Body of pancreas (tissue), 4 donors: ENCODE data around the gene PTH2R.

ENCODE experiments used
- POLR2A ChIP-seq, 3 donors: fragments of 450-650 bp; IDR thresholded peaks; one replicate each; pipeline ENCODE4 v1.6.1; 2016; ENCODE audit warnings: antibody characterized with exemption in 3 of 3, mild to moderate bottlenecking in 2 of 3
- TF ChIP-seq, protein P1 (sequence below), 7 experiments: fragments of 450-650 bp in 4 of 7; fragments of 200-600 bp in 3 of 7; sonication (generic) in 3 of 7; IDR thresholded peaks; one replicate each; pipeline ENCODE4 v1.5.1; 2016 to 2019; ENCODE audit warnings: antibody characterized with exemption in 7 of 7

DNA sequence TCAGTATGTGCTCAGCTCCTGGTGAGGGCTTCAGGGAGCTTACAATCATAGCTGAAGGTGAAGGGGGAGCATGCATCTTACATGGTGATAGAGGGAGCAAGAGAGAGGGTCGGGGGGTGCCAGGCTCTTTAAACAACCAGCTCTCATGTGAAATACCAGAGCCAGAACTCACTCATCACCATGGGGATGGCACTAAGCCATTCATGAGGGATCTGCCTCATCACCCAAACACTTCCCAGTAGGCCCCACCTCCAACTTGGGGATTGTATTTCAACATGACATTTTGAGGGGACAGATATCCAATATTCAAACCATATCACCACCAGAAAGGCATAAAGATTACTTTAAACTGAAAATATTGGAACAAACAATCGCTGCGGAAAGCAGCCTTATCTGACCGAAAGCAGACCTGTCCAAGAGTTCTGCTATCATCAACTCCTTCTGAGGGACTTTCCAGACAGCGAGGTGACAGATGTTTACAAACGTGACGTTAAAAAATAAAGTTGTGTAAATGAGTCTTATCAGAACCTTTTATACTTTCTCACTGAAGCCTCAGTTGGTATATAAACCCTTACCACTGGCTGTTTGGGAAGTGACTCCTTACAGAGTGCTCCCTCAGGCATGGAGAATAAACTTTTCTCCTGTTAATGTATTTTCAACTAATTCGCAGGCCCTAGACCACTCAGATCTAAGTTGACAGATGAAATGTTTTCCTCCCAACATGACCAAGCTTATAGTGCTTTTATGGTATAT, 35.5 kb upstream of the PTH2R start:
- TF ChIP-seq, protein P1, sequence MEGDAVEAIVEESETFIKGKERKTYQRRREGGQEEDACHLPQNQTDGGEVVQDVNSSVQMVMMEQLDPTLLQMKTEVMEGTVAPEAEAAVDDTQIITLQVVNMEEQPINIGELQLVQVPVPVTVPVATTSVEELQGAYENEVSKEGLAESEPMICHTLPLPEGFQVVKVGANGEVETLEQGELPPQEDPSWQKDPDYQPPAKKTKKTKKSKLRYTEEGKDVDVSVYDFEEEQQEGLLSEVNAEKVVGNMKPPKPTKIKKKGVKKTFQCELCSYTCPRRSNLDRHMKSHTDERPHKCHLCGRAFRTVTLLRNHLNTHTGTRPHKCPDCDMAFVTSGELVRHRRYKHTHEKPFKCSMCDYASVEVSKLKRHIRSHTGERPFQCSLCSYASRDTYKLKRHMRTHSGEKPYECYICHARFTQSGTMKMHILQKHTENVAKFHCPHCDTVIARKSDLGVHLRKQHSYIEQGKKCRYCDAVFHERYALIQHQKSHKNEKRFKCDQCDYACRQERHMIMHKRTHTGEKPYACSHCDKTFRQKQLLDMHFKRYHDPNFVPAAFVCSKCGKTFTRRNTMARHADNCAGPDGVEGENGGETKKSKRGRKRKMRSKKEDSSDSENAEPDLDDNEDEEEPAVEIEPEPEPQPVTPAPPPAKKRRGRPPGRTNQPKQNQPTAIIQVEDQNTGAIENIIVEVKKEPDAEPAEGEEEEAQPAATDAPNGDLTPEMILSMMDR (IDR thresholded peaks at IDR 0.05) = no peak
- no peak for TF ChIP-seq POLR2A (IDR thresholded peaks at IDR 0.05)
